Keratinocyte (primary cell): ENCODE measurements around the gene TMEM247. TPM values are rescaled to one million over a fixed set of nuclear protein-coding genes. Genes with fewer than 3 reads are reported as not detected.

Experiments used
- DNase-seq: peaks from one replicate; pipeline ENCODE4 v3.0.0-alpha.2; 2011; ENCODE audit warnings: low read depth, missing footprints, low spot score
- FAIRE-seq: peaks from 2 replicates; lab custom pipeline; 2011; peaks lifted over from hg19 to GRCh38; lab: Jason Lieb, UNC
- H2AFZ ChIP-seq: 2 replicates; pipeline ENCODE4 v1.6.0; 2012; ENCODE audit warnings: low read length, control low read depth, inconsistent platforms; ENCODE audit not compliant: control insufficient read depth
- H3K27ac ChIP-seq: 2 replicates; pipeline ENCODE4 v1.5.1; 2011; ENCODE audit warnings: low read length; ENCODE audit not compliant: control insufficient read depth, insufficient read depth
- H3K27me3 ChIP-seq: 3 replicates; pipeline ENCODE4 v1.6.0; 2011; ENCODE audit warnings: low read length; ENCODE audit not compliant: control insufficient read depth, insufficient read depth; ENCODE audit errors: extremely low read depth
- H3K36me3 ChIP-seq, 2 experiments: 2 replicates in 1 of 2; 3 replicates in 1 of 2; pipeline ENCODE4 v1.5.1; 2011; ENCODE audit warnings: low read length in 2 of 2, mild to moderate bottlenecking in 1 of 2; ENCODE audit not compliant: control insufficient read depth in 2 of 2, insufficient read depth in 2 of 2; ENCODE audit errors: extremely low read depth in 1 of 2
- H3K4me1 ChIP-seq: 3 replicates; pipeline ENCODE4 v1.5.1; 2011; ENCODE audit warnings: low read length; ENCODE audit not compliant: control insufficient read depth, insufficient read depth; ENCODE audit errors: extremely low read depth
- H3K4me2 ChIP-seq: 3 replicates; pipeline ENCODE4 v1.6.0; 2011; ENCODE audit warnings: low read depth, low read length; ENCODE audit not compliant: control insufficient read depth, insufficient read depth; ENCODE audit errors: extremely low read depth
- H3K4me3 ChIP-seq, 3 experiments: fragments of 200-600 bp in 1 of 3; sonication (generic) in 1 of 3; 2 replicates in 2 of 3; 3 replicates in 1 of 3; pipeline ENCODE4 v1.5.1; 2011 to 2016; ENCODE audit warnings: low read length in 3 of 3, mild to moderate bottlenecking in 3 of 3, control low read depth in 2 of 3, inconsistent platforms in 1 of 3, low read depth in 1 of 3, mixed read lengths in 1 of 3, mixed run types in 1 of 3, moderate library complexity in 1 of 3; ENCODE audit not compliant: control insufficient read depth in 2 of 3, insufficient read depth in 2 of 3; ENCODE audit errors: extremely low read depth in 1 of 3
- H3K79me2 ChIP-seq: 2 replicates; pipeline ENCODE4 v1.6.0; 2012; ENCODE audit warnings: low read length; ENCODE audit not compliant: control insufficient read depth, insufficient read depth
- H3K9ac ChIP-seq: 3 replicates; pipeline ENCODE4 v1.6.0; 2011; ENCODE audit warnings: low read length; ENCODE audit not compliant: control insufficient read depth, insufficient read depth; ENCODE audit errors: extremely low read depth
- H3K9me1 ChIP-seq: 3 replicates; pipeline ENCODE4 v1.6.0; 2011; ENCODE audit warnings: low read length; ENCODE audit not compliant: control insufficient read depth, insufficient read depth; ENCODE audit errors: extremely low read depth
- H3K9me3 ChIP-seq: 2 replicates; pipeline ENCODE4 v1.5.1; 2012; ENCODE audit warnings: low read depth, low read length; ENCODE audit not compliant: control insufficient read depth
- H4K20me1 ChIP-seq: 3 replicates; pipeline ENCODE4 v1.6.0; 2011; ENCODE audit warnings: low read length; ENCODE audit not compliant: control insufficient read depth, insufficient read depth; ENCODE audit errors: extremely low read depth
- CTCF ChIP-seq, 3 experiments: IDR thresholded peaks in 1 of 3; conservative IDR thresholded peaks in 1 of 3; optimal IDR thresholded peaks in 1 of 3; 2 replicates in 2 of 3; 3 replicates in 1 of 3; pipeline versions ENCODE3 to v1.5.1; 2011; ENCODE audit warnings: low read length in 3 of 3, mild to moderate bottlenecking in 3 of 3, moderate library complexity in 2 of 3, control low read depth in 1 of 3, inconsistent platforms in 1 of 3; ENCODE audit not compliant: insufficient read depth in 2 of 3; ENCODE audit errors: extremely low read depth in 1 of 3
- EZH2 ChIP-seq: IDR thresholded peaks from one replicate; pipeline ENCODE4 v1.6.1; 2012; ENCODE audit warnings: inconsistent platforms, mild to moderate bottlenecking, low read length, moderate library complexity
- dilution Hi-C: fragments of 300-500 bp; cut with MboI; formaldehyde crosslinking; loops from one replicate; pipeline ENCODE4 v1.7.0; 2020; ENCODE audit warnings: low sequenced_read_pairs; ENCODE audit not compliant: extremely low pct_ligation_motif_present
- polyA plus RNA-seq, 5 experiments: library from polyadenylated mRNA; depleted of rRNA in 3 of 5; stranded (reverse) in 3 of 5; stranded (forward) in 1 of 5; unstranded in 1 of 5; fragments of >200 nt; gene quantifications; 1 replicate in 1 of 5; 2 replicates in 3 of 5; 3 replicates in 1 of 5; pipeline versions ENCODE4 v1.2.1 to v1.2.3, GENCODE V29; 2011 to 2012; ENCODE audit warnings: missing spikeins in 2 of 5, low read depth in 1 of 5, low replicate concordance in 1 of 5

The TMEM247 gene
- polyA plus RNA-seq, 1 donor (not counting 4 experiments of a cell fraction or from before 2014, with no cell fraction given) = not detected

- dilution Hi-C loops = no loop called here
- TF ChIP-seq CTCF (optimal IDR thresholded peaks at IDR 0.05 in 1 of 3, IDR thresholded peaks at IDR 0.05 in 1 of 3, conservative IDR thresholded peaks at IDR 0.05 in 1 of 3; ENCODE audit: extremely low read depth in 1 of 3, insufficient read depth in 2 of 3, low read length in 3 of 3) = no peak
- H3K9me3 ChIP-seq = no peaks in the 10 kb centered on the region
- no peaks in the 10 kb centered on the region for H3K36me3 ChIP-seq
- H2AFZ ChIP-seq = no peak overlapping the region
- no peak overlapping the region for H3K27ac ChIP-seq
- no peak overlapping the region for H3K4me2 ChIP-seq
- H3K27me3 ChIP-seq = no peaks in the 10 kb centered on the region
- no peak for DNase-seq
- no peak overlapping the region for H3K4me3 ChIP-seq
- no peaks in the 10 kb centered on the region for H4K20me1 ChIP-seq
- H3K9ac ChIP-seq = no peak overlapping the region
- H3K79me2 ChIP-seq = no peaks in the 10 kb centered on the region
- no peak for FAIRE-seq
- H3K9me1 ChIP-seq = no peaks in the 10 kb centered on the region
- H3K4me1 ChIP-seq = no peaks in the 10 kb centered on the region
These were observed 35.4 kb downstream of the TMEM247 start for GRCh38 chr2:46514738-46515137.

- H3K9me3 ChIP-seq = no peaks in the 10 kb centered on the region
- dilution Hi-C loops = no loop called here
- H3K36me3 ChIP-seq = no peaks in the 10 kb centered on the region
- H2AFZ ChIP-seq = no peak overlapping the region
- no peaks in the 10 kb centered on the region for H3K9me1 ChIP-seq
- no peak overlapping the region for H3K27ac ChIP-seq
- H3K79me2 ChIP-seq = no peaks in the 10 kb centered on the region
- no peak overlapping the region for H3K9ac ChIP-seq
- FAIRE-seq (no peak), DNase-seq (no peak)
- H3K27me3 ChIP-seq = no peaks in the 10 kb centered on the region
- H4K20me1 ChIP-seq = no peaks in the 10 kb centered on the region
- TF ChIP-seq EZH2 = no peak
- no peak for TF ChIP-seq CTCF (optimal IDR thresholded peaks at IDR 0.05 in 1 of 3, IDR thresholded peaks at IDR 0.05 in 1 of 3, conservative IDR thresholded peaks at IDR 0.05 in 1 of 3; ENCODE audit: extremely low read depth in 1 of 3, insufficient read depth in 2 of 3, low read length in 3 of 3)
- H3K4me3 ChIP-seq = no peak overlapping the region
- no peaks in the 10 kb centered on the region for H3K4me1 ChIP-seq
- no peak overlapping the region for H3K4me2 ChIP-seq
These were observed 38.1 kb downstream of the TMEM247 start for GRCh38 chr2:46517485-46517884.
